ENCODE measurements around the gene BICDL1. TPM values are rescaled to one million over a fixed set of nuclear protein-coding genes. Genes with fewer than 3 reads are reported as not detected.

Gene BICDL1
- total RNA-seq, 1 donor from 2014 or later, result 9.0 TPM

DNA sequence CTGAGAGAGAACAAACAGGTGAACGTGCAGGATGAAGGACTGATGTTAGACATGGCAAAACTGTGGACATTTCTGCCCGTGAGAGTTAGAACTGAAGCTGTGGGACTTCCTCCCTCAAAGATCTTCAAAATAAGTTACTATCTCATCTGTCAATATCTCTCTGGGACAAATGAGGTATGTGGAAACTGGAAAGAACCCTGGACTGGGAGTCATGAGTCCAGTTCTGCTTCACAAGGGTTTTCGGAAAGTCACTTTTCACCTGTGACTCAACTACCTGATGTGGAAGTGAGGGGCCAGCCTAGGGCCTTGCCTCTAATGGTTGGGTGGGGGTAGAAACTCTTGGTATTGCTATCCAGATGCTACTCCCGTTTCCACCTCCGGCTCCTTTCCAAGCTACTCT is 80.2 kb downstream of the BICDL1 start:
- Histone ChIP-seq H3K36me3 (no peaks in the 10 kb centered on the region), H3K27ac (no peak overlapping the region), H3K9me3 (no peaks in the 10 kb centered on the region), H3K27me3 (ENCODE audit: low read depth) (no peaks in the 10 kb centered on the region), H3K4me3 (no peak overlapping the region), H3K4me1 (no peaks in the 10 kb centered on the region)
- intact Hi-C loops (cut with DNase I), result no loop called here
- no peak for ATAC-seq
- no peak for TF ChIP-seq CTCF (IDR thresholded peaks at IDR 0.05)
- no peak for DNase-seq

GRCh38 chr12:120071493-120072020 is 82.5 kb downstream of the BICDL1 start:
- no peak for DNase-seq
- intact Hi-C loops (cut with DNase I), result no loop called here

GRCh38 chr12:120072472-120073249 is 83.6 kb downstream of the BICDL1 start:
- TF ChIP-seq CTCF (IDR thresholded peaks at IDR 0.05), result no peak
- Histone ChIP-seq H3K4me3 (no peak overlapping the region), H3K36me3 (no peaks in the 10 kb centered on the region), H3K4me1 (no peaks in the 10 kb centered on the region), H3K9me3 (no peaks in the 10 kb centered on the region), H3K27me3 (ENCODE audit: low read depth) (peaks cover 4% of the 10 kb centered on the region), H3K27ac (no peak overlapping the region)
- ATAC-seq (no peak), DNase-seq (no peak)
- intact Hi-C loops (cut with DNase I), result no loop called here

More at GRCh38 chr12:120071493-120072020, 82.5 kb downstream of the BICDL1 start:
- TF ChIP-seq CTCF (IDR thresholded peaks at IDR 0.05), result no peak
- no peaks in the 10 kb centered on the region for H3K4me1 ChIP-seq
- no peaks in the 10 kb centered on the region for H3K27me3 ChIP-seq (ENCODE audit: low read depth)
- H3K4me3 ChIP-seq, result no peak overlapping the region
- no peaks in the 10 kb centered on the region for H3K36me3 ChIP-seq
- no peaks in the 10 kb centered on the region for H3K9me3 ChIP-seq
- no peak for ATAC-seq
- no peak overlapping the region for H3K27ac ChIP-seq

- no peak for DNase-seq
These were observed 86.1 kb downstream of the BICDL1 start for GRCh38 chr12:120075034-120075616.

DNA sequence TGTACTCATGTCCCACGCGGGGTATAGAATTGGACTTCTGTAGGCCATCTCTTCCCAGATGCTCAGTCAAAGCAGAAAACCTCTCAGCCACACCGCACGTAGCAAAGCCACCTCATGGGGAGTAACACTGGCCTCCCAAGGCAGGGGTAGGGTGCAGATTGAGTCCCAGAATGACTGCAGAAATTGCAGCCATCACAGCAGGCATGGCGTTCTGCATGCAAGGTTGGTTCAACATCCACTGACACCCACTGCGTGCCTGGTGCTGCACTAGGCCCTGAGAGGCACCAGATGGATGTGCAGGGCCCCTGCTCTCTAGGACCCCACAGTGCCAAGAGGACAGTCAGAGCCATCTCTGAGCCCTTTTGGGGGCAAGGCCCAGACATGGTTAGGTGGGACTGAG is 87.6 kb downstream of the BICDL1 start:
- no peak for ATAC-seq
- no peaks in the 10 kb centered on the region for H3K36me3 ChIP-seq
- no peak for TF ChIP-seq CTCF (IDR thresholded peaks at IDR 0.05)
- H3K4me1 ChIP-seq, result no peaks in the 10 kb centered on the region
- peaks cover 4% of the 10 kb centered on the region for H3K27me3 ChIP-seq (ENCODE audit: low read depth)
- no peak overlapping the region for H3K27ac ChIP-seq
- no peaks in the 10 kb centered on the region for H3K9me3 ChIP-seq
- no peak overlapping the region for H3K4me3 ChIP-seq
- intact Hi-C loops (cut with DNase I), result no loop called here
- no peak for DNase-seq

More at GRCh38 chr12:120075034-120075616, 86.1 kb downstream of the BICDL1 start:
- intact Hi-C loops (cut with DNase I), result no loop called here
- H3K36me3 ChIP-seq, result no peaks in the 10 kb centered on the region
- H3K27me3 ChIP-seq (ENCODE audit: low read depth), result peaks cover 4% of the 10 kb centered on the region
- no peak for TF ChIP-seq CTCF (IDR thresholded peaks at IDR 0.05)
- no peak for ATAC-seq
- H3K27ac ChIP-seq, result no peak overlapping the region
- no peaks in the 10 kb centered on the region for H3K9me3 ChIP-seq
- no peak overlapping the region for H3K4me3 ChIP-seq
- H3K4me1 ChIP-seq, result no peaks in the 10 kb centered on the region
